IMR-90 (cell line): Measurements from ENCODE around the gene APOL2. TPM values are rescaled to one million over a fixed set of nuclear protein-coding genes. Genes with fewer than 3 reads are reported as not detected.

ENCODE experiments used
- ATAC-seq: fragments of 200-7000 bp; cut with Tn5 transposase; 2 replicates; pipeline ENCODE4 v1.9.1; 2020; ENCODE audit warnings: low read depth, mild to moderate bottlenecking, moderate library complexity
- Bru-seq: library from RNA; stranded (reverse); fragments of 400-500 nt; gene quantifications from one replicate; lab custom pipeline; 2021; lab: Mats Ljungman, UMichigan
- BruChase-seq, 2 experiments: library from RNA; stranded (reverse); fragments of 400-500 nt; gene quantifications; one replicate each; lab custom pipeline; 2021; lab: Mats Ljungman, UMichigan
- BruUV-seq: library from RNA; stranded (reverse); fragments of 400-500 nt; replicated peaks from 2 replicates; lab custom pipeline; 2021; lab: Mats Ljungman, UMichigan
- CTCF ChIA-PET: fragments of 300-600 bp; formaldehyde crosslinking; extraction: SDS; loops from one replicate; lab custom pipeline; 2021; ENCODE audit warnings: antibody characterized with exemption; lab: Yijun Ruan, JAX
- POLR2A ChIA-PET: fragments of 300-600 bp; sonication (Branson Sonifier 250); formaldehyde crosslinking; loops from one replicate; lab custom pipeline; 2022; ENCODE audit warnings: antibody characterized with exemption; ENCODE audit not compliant: unreplicated experiment; lab: Charles Lee
- DNase-seq: peaks from one replicate; pipeline ENCODE4 v3.0.0; 2013
- H2AFZ ChIP-seq: replicated peaks from 2 replicates; pipeline ENCODE3; 2013; ENCODE audit warnings: low read length, mild to moderate bottlenecking; ENCODE audit not compliant: poor library complexity
- H2AK5ac ChIP-seq: 2 replicates; pipeline ENCODE4 v1.6.1; 2013; ENCODE audit warnings: low read depth, low read length, inconsistent platforms
- H2AK9ac ChIP-seq: replicated peaks from 2 replicates; pipeline ENCODE3; 2013; ENCODE audit warnings: mild to moderate bottlenecking, low read depth, low read length, moderate library complexity; ENCODE audit not compliant: poor library complexity
- H2BK120ac ChIP-seq: 2 replicates; pipeline ENCODE4 v1.6.1; 2013; ENCODE audit warnings: low read depth, low read length, inconsistent platforms
- H2BK15ac ChIP-seq: 3 replicates; pipeline ENCODE4 v1.6.1; 2013; ENCODE audit warnings: low read depth, low read length, inconsistent platforms
- H2BK20ac ChIP-seq: 2 replicates; pipeline ENCODE4 v1.6.1; 2013; ENCODE audit warnings: low read depth, mild to moderate bottlenecking, inconsistent platforms, low read length, moderate library complexity
- H2BK5ac ChIP-seq: 2 replicates; pipeline ENCODE4 v1.6.1; 2013; ENCODE audit warnings: mild to moderate bottlenecking, low read depth, low read length, inconsistent platforms; ENCODE audit not compliant: poor library complexity, severe bottlenecking
- H3K14ac ChIP-seq: replicated peaks from 2 replicates; pipeline ENCODE4 v1.6.1; 2013; ENCODE audit warnings: low read depth, low read length, inconsistent platforms
- H3K18ac ChIP-seq: 2 replicates; pipeline ENCODE4 v1.6.1; 2013; ENCODE audit warnings: low read depth, low read length, control low read depth
- H3K23ac ChIP-seq: 2 replicates; pipeline ENCODE4 v1.6.1; 2013; ENCODE audit warnings: low read depth, low read length, inconsistent platforms
- H3K27ac ChIP-seq: 2 replicates; pipeline ENCODE4 v1.5.1; 2013; ENCODE audit warnings: mild to moderate bottlenecking, control low read depth, low read length; ENCODE audit not compliant: insufficient read depth
- H3K27me3 ChIP-seq: 2 replicates; pipeline ENCODE4 v1.6.1; 2013; ENCODE audit warnings: low read length; ENCODE audit not compliant: control insufficient read depth, insufficient read depth
- H3K36me3 ChIP-seq: 2 replicates; pipeline ENCODE4 v1.6.1; 2013; ENCODE audit warnings: low read length, mixed read lengths; ENCODE audit not compliant: control insufficient read depth, insufficient read depth
- H3K4ac ChIP-seq: 2 replicates; pipeline ENCODE4 v1.6.1; 2013; ENCODE audit warnings: low read depth, low read length, inconsistent platforms
- H3K4me1 ChIP-seq: 2 replicates; pipeline ENCODE4 v1.6.1; 2013; ENCODE audit warnings: low read length, mixed read lengths; ENCODE audit not compliant: control insufficient read depth, insufficient read depth
- H3K4me2 ChIP-seq: 2 replicates; pipeline ENCODE4 v1.6.1; 2013; ENCODE audit warnings: low read depth, mild to moderate bottlenecking, control low read depth, low read length, moderate library complexity
- H3K4me3 ChIP-seq: 2 replicates; pipeline ENCODE4 v1.5.1; 2013; ENCODE audit warnings: low read depth, mild to moderate bottlenecking, control low read depth, low read length, moderate library complexity; ENCODE audit not compliant: insufficient read depth
- H3K56ac ChIP-seq: 2 replicates; pipeline ENCODE4 v1.6.1; 2013; ENCODE audit warnings: low read length, inconsistent platforms; ENCODE audit not compliant: insufficient read depth; ENCODE audit errors: extremely low read depth
- H3K79me1 ChIP-seq, 2 experiments: 2 replicates each; pipeline ENCODE4 v1.6.1; 2013; ENCODE audit warnings: low read length in 2 of 2, inconsistent platforms in 1 of 2, low read depth in 1 of 2
- H3K9ac ChIP-seq: 2 replicates; pipeline ENCODE4 v1.6.1; 2013; ENCODE audit warnings: low read depth, low read length, control low read depth
- H3K9me1 ChIP-seq: 2 replicates; pipeline ENCODE4 v1.6.1; 2013; ENCODE audit warnings: low read length, inconsistent platforms; ENCODE audit not compliant: insufficient read depth
- H3K9me3 ChIP-seq: 2 replicates; pipeline ENCODE4 v1.6.1; 2013; ENCODE audit warnings: low read length; ENCODE audit not compliant: control insufficient read depth, insufficient read depth
- H4K20me1 ChIP-seq: 2 replicates; pipeline ENCODE4 v1.6.1; 2013; ENCODE audit warnings: low read length, inconsistent platforms; ENCODE audit not compliant: insufficient read depth
- H4K5ac ChIP-seq: 2 replicates; pipeline ENCODE4 v1.6.1; 2013; ENCODE audit warnings: mild to moderate bottlenecking, low read depth, low read length, control low read depth
- H4K8ac ChIP-seq, 2 experiments: 2 replicates each; pipeline ENCODE4 v1.6.1; 2013; ENCODE audit warnings: low read depth in 2 of 2, low read length in 2 of 2, control low read depth in 1 of 2, inconsistent platforms in 1 of 2
- H4K91ac ChIP-seq: 2 replicates; pipeline ENCODE4 v1.6.1; 2013; ENCODE audit warnings: low read depth, low read length, inconsistent platforms; ENCODE audit not compliant: insufficient read depth
- BHLHE40 ChIP-seq: fragments of 150-350 bp; IDR thresholded peaks from 2 replicates; pipeline ENCODE4 v1.6.1; 2016; ENCODE audit warnings: mild to moderate bottlenecking, low read depth, low read length
- CEBPB ChIP-seq: IDR thresholded peaks from 2 replicates; pipeline ENCODE4 v1.6.1; 2012; ENCODE audit warnings: low read depth, low read length, improper control_type of control experiment
- CHD1 ChIP-seq: IDR thresholded peaks from 2 replicates; pipeline ENCODE4 v1.6.1; 2012; ENCODE audit warnings: low read depth, low read length, improper control_type of control experiment
- CTCF ChIP-seq: conservative IDR thresholded peaks from 2 replicates; pipeline ENCODE4 v1.5.1; 2012; ENCODE audit warnings: mild to moderate bottlenecking, low read depth, low read length, improper control_type of control experiment
- FOS ChIP-seq: fragments of 150-350 bp; IDR thresholded peaks from 2 replicates; pipeline ENCODE4 v1.6.1; 2016; ENCODE audit warnings: low read depth, low read length
- MAFK ChIP-seq: IDR thresholded peaks from 2 replicates; pipeline ENCODE4 v1.6.1; 2012; ENCODE audit warnings: low read depth, low read length, improper control_type of control experiment
- MAZ ChIP-seq: IDR thresholded peaks from 2 replicates; pipeline ENCODE4 v1.6.1; 2012; ENCODE audit warnings: low read depth, mild to moderate bottlenecking, low read length, improper control_type of control experiment, moderate library complexity, borderline replicate concordance
- MXI1 ChIP-seq: IDR thresholded peaks from 2 replicates; pipeline ENCODE4 v1.6.1; 2012; ENCODE audit warnings: low read depth, mild to moderate bottlenecking, low read length, moderate library complexity, borderline replicate concordance
- NFE2L2 ChIP-seq: fragments of 150-350 bp; IDR thresholded peaks from 2 replicates; pipeline ENCODE4 v1.6.1; 2016; ENCODE audit warnings: low read depth, mild to moderate bottlenecking, low read length
- POLR2A ChIP-seq: IDR thresholded peaks from 2 replicates; pipeline ENCODE4 v1.6.1; 2012; ENCODE audit warnings: mild to moderate bottlenecking, low read depth, low read length
- RAD21 ChIP-seq: IDR thresholded peaks from 2 replicates; pipeline ENCODE4 v1.6.1; 2012; ENCODE audit warnings: low read length, improper control_type of control experiment
- RFX5 ChIP-seq: IDR thresholded peaks from 2 replicates; pipeline ENCODE4 v1.8.0; 2012; ENCODE audit warnings: low read depth, mild to moderate bottlenecking, low read length, moderate library complexity
- USF2 ChIP-seq: fragments of 150-350 bp; IDR thresholded peaks from 2 replicates; pipeline ENCODE4 v1.6.1; 2017; ENCODE audit warnings: mild to moderate bottlenecking, antibody characterized with exemption, low read length, low read depth
- WGBS, 2 experiments: methylation state at CpG; one replicate each; pipeline versions ENCODE4 v1.1.5 to v1.1.7; 2013; ENCODE audit warnings: missing lambda C conversion rate in 2 of 2; ENCODE audit not compliant: insufficient read length in 1 of 2; ENCODE audit errors: extremely low coverage in 2 of 2; 5-methylcytosine and 5-hydroxymethylcytosine counted together
- dilution Hi-C: fragments of 300-500 bp; cut with HindIII; formaldehyde crosslinking; loops from one replicate; pipeline ENCODE4 v1.14.3; 2018; ENCODE audit warnings: low sequenced_read_pairs; ENCODE audit not compliant: unreplicated experiment
- in situ Hi-C: fragments of 300-500 bp; cut with MboI; formaldehyde crosslinking; loops from 3 replicates; pipeline ENCODE4 v1.14.3; 2019; ENCODE audit warnings: low sequenced_read_pairs, inconsistent platforms, mixed read lengths
- intact Hi-C: fragments of 100-400 bp; cut with micrococcal nuclease; formaldehyde crosslinking; loops from 2 replicates; pipeline ENCODE4 v1.10.0; 2022
- long read RNA-seq: library from polyadenylated mRNA; unstranded; transcript quantifications from one replicate; pipeline ENCODE4 v2.0.0, GENCODE V29; 2021; ENCODE audit not compliant: unreplicated experiment
- polyA plus RNA-seq, 3 experiments: library from polyadenylated mRNA; depleted of rRNA; stranded (reverse); fragments of >200 nt; gene quantifications; 2 replicates each; pipeline ENCODE4 v1.2.3, GENCODE V29; 2012; ENCODE audit warnings: low replicate concordance in 1 of 3
- total RNA-seq: library from RNA; depleted of rRNA; stranded (reverse); fragments of >200 nt; gene quantifications from 2 replicates; pipeline ENCODE4 v1.2.3, GENCODE V29; 2012; rRNA removed

Gene APOL2
- 40.3 and 57.5 TPM in 2 replicates for total RNA-seq
- polyA plus RNA-seq (2012; rRNA removed) = 13.0 and 13.1 TPM in 2 replicates
- polyA plus RNA-seq (2012; cell fraction: cytosol; rRNA removed) = 10.4 and 12.2 TPM in 2 replicates
- polyA plus RNA-seq (2012; cell fraction: nucleus; rRNA removed; ENCODE audit: low replicate concordance) = 21.4 and 27.7 TPM in 2 replicates
- Bru-seq, nascent RNA = percentile 79 among the genes with signal in this experiment
- percentile 84 among the genes with signal in this experiment for BruChase-seq, experiment 1, labeled RNA remaining after a 6-hour chase
- percentile 86 among the genes with signal in this experiment for BruChase-seq, experiment 2, labeled RNA remaining after a 2-hour chase
- long read RNA-seq, transcript APOL2-202 (5 exons, 2,551 nt) = major isoform, 13 of 22 reads
- long read RNA-seq, partial matches to known transcripts = 0 of 22 reads
- long read RNA-seq, other reads (novel, unspliced or antisense) = 7 of 22 reads

- Histone ChIP-seq H2AK9ac (peak within 1 kb of the TSS; percentile 96), H2BK5ac (peak within 1 kb of the TSS; percentile 91), H3K36me3 (peaks cover 3% of the 10 kb centered on the region; the same call in 1 of the 2 replicates), H3K14ac (peak within 1 kb of the TSS; percentile 99), H4K20me1 (0 out of 2 replicates have a peak, but pooled peaks cover 6% of the 10 kb centered on the region), H3K4me2 (peak within 1 kb of the TSS; percentile 95), H3K79me1 (peaks cover 4 to 39% of the 10 kb centered on the region in 2 experiments), H3K18ac (peak within 1 kb of the TSS; percentile 87), H3K56ac (peak within 1 kb of the TSS; percentile 92), H3K9me3 (no peaks in the 10 kb centered on the region), H3K27ac (peak within 1 kb of the TSS; percentile 73), H3K4ac (peak within 1 kb of the TSS; percentile 92), H2BK20ac (peak within 1 kb of the TSS; percentile 40), H3K4me3 (peak within 1 kb of the TSS; percentile 65), H3K27me3 (no peaks in the 10 kb centered on the region), H4K8ac (peak within 1 kb of the TSS; percentile 8 to 95; a peak in 3 of 4 replicates), H2BK120ac (peak within 1 kb of the TSS; percentile 70), H2AFZ (peak within 1 kb of the TSS; percentile 92), H3K9me1 (peaks cover 12% of the 10 kb centered on the region), H2AK5ac (peak within 1 kb of the TSS; percentile 67), H3K9ac (peak within 1 kb of the TSS; percentile 86), H4K5ac (peak within 1 kb of the TSS; percentile 56), H3K4me1 (peaks cover 19% of the 10 kb centered on the region), H2BK15ac (peak within 1 kb of the TSS; percentile 92; the same call in 1 of the 3 replicates), H4K91ac (peak within 1 kb of the TSS; percentile 77), H3K23ac (peak within 1 kb of the TSS; percentile 93)
- BruUV-seq = no TSS peak
- intact Hi-C loops (loop anchor here (2.0 to 5.0 kb wide), 2 partner anchors 38 to 43 kb away; no protein-coding TSS in a partner anchor), dilution Hi-C loops (no loop called here), in situ Hi-C loops (no loop called here)
- 2% methylated on average over 5 of the region's 13 CpGs; no CpG with 5 or more reads in 1 of the 2 experiments for WGBS, 2 experiments
- DNase-seq = peak; percentile 93
- POLR2A ChIA-PET = interaction anchor here (0.7 to 1.3 kb wide), 3 partner anchors 20 to 242 kb away, joined by 3 to 7 read pairs (median 5); partner anchors contain the start of gene TXN2
- CTCF ChIA-PET = interaction anchor here (0.6 to 3.0 kb wide), 8 partner anchors 12 to 44 kb away, joined by 3 to 8 read pairs (median 3); partner anchors contain the start of gene APOL4
- ATAC-seq = peak; percentile 96
- TF ChIP-seq RAD21 (peak; percentile 59), NFE2L2 (peak; percentile 48; the same call in 1 of the 2 replicates), BHLHE40 (peak; percentile 38; the same call in 1 of the 2 replicates), MXI1 (peak; percentile 94), USF2 (peak; percentile 46; the same call in 1 of the 2 replicates), CEBPB (no peak), POLR2A (peak; percentile 84), MAFK (no peak), RFX5 (no peak), CTCF (peak; percentile 73), FOS (no peak), MAZ (no peak), CHD1 (no peak)
These were observed at the start of gene APOL2 for GRCh38 chr22:36239401-36240171. Gene APOL2 (minus strand): TSS chr22:36239527. CDS start chr22:36233162, 6,365 bp downstream.
